IPS-18a (cell line): ENCODE data around the gene STIM1.
A peak's percentile ranks its signal among the peaks of the same experiment; 100 is the strongest.

Experiments
- H3K27ac ChIP-seq: one replicate; pipeline ENCODE4 v1.5.1; 2013; ENCODE audit warnings: low read length
- H3K27me3 ChIP-seq: one replicate; pipeline ENCODE4 v1.6.1; 2013; ENCODE audit warnings: mild to moderate bottlenecking, low read length; ENCODE audit not compliant: control insufficient read depth, insufficient read depth
- H3K36me3 ChIP-seq: one replicate; pipeline ENCODE4 v1.6.1; 2013; ENCODE audit warnings: low read depth, low read length; ENCODE audit not compliant: control insufficient read depth
- H3K4me1 ChIP-seq: one replicate; pipeline ENCODE4 v1.6.1; 2013; ENCODE audit warnings: low read depth, low read length; ENCODE audit not compliant: control insufficient read depth
- H3K4me3 ChIP-seq: one replicate; pipeline ENCODE4 v1.5.1; 2013; ENCODE audit warnings: low read length
- H3K9ac ChIP-seq: one replicate; pipeline ENCODE4 v1.6.1; 2013; ENCODE audit warnings: mild to moderate bottlenecking, low read length, moderate library complexity
- H3K9me3 ChIP-seq: one replicate; pipeline ENCODE4 v1.6.1; 2013; ENCODE audit warnings: low read depth, low read length; ENCODE audit not compliant: control insufficient read depth

Gene STIM1

GRCh38 chr11:4093519-4094347, 238.3 kb downstream of the STIM1 start:
- Histone ChIP-seq H3K9ac (peak overlapping the region; percentile 63), H3K27me3 (no peaks in the 10 kb centered on the region), H3K4me3 (peak overlapping the region; percentile 94), H3K27ac (peak overlapping the region; percentile 40), H3K4me1 (peaks cover 14% of the 10 kb centered on the region), H3K36me3 (peaks cover 3% of the 10 kb centered on the region), H3K9me3 (no peaks in the 10 kb centered on the region)

GRCh38 chr11:4094348-4095291, 239.2 kb downstream of the STIM1 start, which contains the start of gene RRM1:
TSS of gene RRM1 (plus strand) at chr11:4094799. CDS start at chr11:4095013, 214 bp downstream.
- H3K4me3 ChIP-seq = peak within 1 kb of the TSS; percentile 94
- no peaks in the 10 kb centered on the region for H3K9me3 ChIP-seq
- H3K9ac ChIP-seq = peak within 1 kb of the TSS; percentile 78
- peaks cover 14% of the 10 kb centered on the region for H3K4me1 ChIP-seq
- peak within 1 kb of the TSS; percentile 52 for H3K27ac ChIP-seq
- no peaks in the 10 kb centered on the region for H3K27me3 ChIP-seq
- H3K36me3 ChIP-seq = peaks cover 3% of the 10 kb centered on the region

GRCh38 chr11:4095509-4096230, 240.2 kb downstream of the STIM1 start:
- H3K9ac ChIP-seq = peak overlapping the region; percentile 78
- H3K27ac ChIP-seq = peak overlapping the region; percentile 52
- no peaks in the 10 kb centered on the region for H3K27me3 ChIP-seq
- H3K4me3 ChIP-seq = peak overlapping the region; percentile 94
- H3K9me3 ChIP-seq = no peaks in the 10 kb centered on the region
- peaks cover 14% of the 10 kb centered on the region for H3K4me1 ChIP-seq
- H3K36me3 ChIP-seq = peaks cover 3% of the 10 kb centered on the region

- peaks cover 14% of the 10 kb centered on the region for H3K4me1 ChIP-seq
- no peak overlapping the region for H3K27ac ChIP-seq
- H3K36me3 ChIP-seq = peaks cover 16% of the 10 kb centered on the region
- H3K9ac ChIP-seq = no peak overlapping the region
- H3K27me3 ChIP-seq = no peaks in the 10 kb centered on the region
- H3K4me3 ChIP-seq = no peak overlapping the region
- no peaks in the 10 kb centered on the region for H3K9me3 ChIP-seq
Measured at GRCh38 chr11:4098026-4098621, 242.7 kb downstream of the STIM1 start.

- Histone ChIP-seq H3K4me3 (no peak overlapping the region), H3K9me3 (no peaks in the 10 kb centered on the region), H3K4me1 (peaks cover under 1% of the 10 kb centered on the region), H3K9ac (no peak overlapping the region), H3K27me3 (no peaks in the 10 kb centered on the region), H3K27ac (no peak overlapping the region), H3K36me3 (peaks cover 47% of the 10 kb centered on the region)
Measured at GRCh38 chr11:4102711-4103110, 247.2 kb downstream of the STIM1 start.

- Histone ChIP-seq H3K4me1 (no peaks in the 10 kb centered on the region), H3K9ac (no peak overlapping the region), H3K4me3 (no peak overlapping the region), H3K9me3 (no peaks in the 10 kb centered on the region), H3K27me3 (no peaks in the 10 kb centered on the region), H3K36me3 (peaks cover 51% of the 10 kb centered on the region), H3K27ac (no peak overlapping the region)
Measured at GRCh38 chr11:4103269-4103668, 247.8 kb downstream of the STIM1 start.

GRCh38 chr11:4105916-4106315, 250.5 kb downstream of the STIM1 start:
- H3K9me3 ChIP-seq = no peaks in the 10 kb centered on the region
- peaks cover 62% of the 10 kb centered on the region for H3K36me3 ChIP-seq
- no peak overlapping the region for H3K27ac ChIP-seq

GRCh38 chr11:4111834-4112233, 256.4 kb downstream of the STIM1 start:
- Histone ChIP-seq H3K4me1 (no peaks in the 10 kb centered on the region), H3K36me3 (peaks cover 65% of the 10 kb centered on the region), H3K27ac (no peak overlapping the region), H3K27me3 (no peaks in the 10 kb centered on the region), H3K4me3 (no peak overlapping the region), H3K9ac (no peak overlapping the region), H3K9me3 (no peaks in the 10 kb centered on the region)

More at GRCh38 chr11:4105916-4106315, 250.5 kb downstream of the STIM1 start:
- Histone ChIP-seq H3K4me1 (no peaks in the 10 kb centered on the region), H3K9ac (no peak overlapping the region), H3K4me3 (no peak overlapping the region), H3K27me3 (no peaks in the 10 kb centered on the region)

- H3K27ac ChIP-seq = no peak overlapping the region
- H3K36me3 ChIP-seq = peaks cover 63% of the 10 kb centered on the region
- H3K9me3 ChIP-seq = no peaks in the 10 kb centered on the region
- no peaks in the 10 kb centered on the region for H3K4me1 ChIP-seq
- no peak overlapping the region for H3K9ac ChIP-seq
- no peak overlapping the region for H3K4me3 ChIP-seq
- no peaks in the 10 kb centered on the region for H3K27me3 ChIP-seq
Measured at GRCh38 chr11:4115128-4115527, 259.7 kb downstream of the STIM1 start.

GRCh38 chr11:4118107-4118506, 262.6 kb downstream of the STIM1 start:
- H3K4me3 ChIP-seq = no peak overlapping the region
- peaks cover 61% of the 10 kb centered on the region for H3K36me3 ChIP-seq
- no peaks in the 10 kb centered on the region for H3K4me1 ChIP-seq
- H3K27me3 ChIP-seq = no peaks in the 10 kb centered on the region
- no peaks in the 10 kb centered on the region for H3K9me3 ChIP-seq
- no peak overlapping the region for H3K9ac ChIP-seq
- no peak overlapping the region for H3K27ac ChIP-seq
